ENCODE data around the gene SLC27A2. TPM values are rescaled to one million over a fixed set of nuclear protein-coding genes. Genes with fewer than 3 reads are reported as not detected.

The SLC27A2 gene
- total RNA-seq, 1 donor from 2014 or later: 29.2 TPM

GRCh38 chr15:50234764-50235163, 52.8 kb downstream of the SLC27A2 start:
- intact Hi-C loops (cut with micrococcal nuclease): no loop called here

GRCh38 chr15:50235794-50236193, 53.8 kb downstream of the SLC27A2 start:
- intact Hi-C loops (cut with micrococcal nuclease): no loop called here

GRCh38 chr15:50236433-50236832, 54.4 kb downstream of the SLC27A2 start:
- intact Hi-C loops (cut with micrococcal nuclease): no loop called here

GRCh38 chr15:50238255-50238654, 56.3 kb downstream of the SLC27A2 start:
- intact Hi-C loops (cut with micrococcal nuclease): no loop called here

- intact Hi-C loops (cut with micrococcal nuclease): loop anchor here (10.0 kb wide), 1 partner anchor 183 kb away; the partner anchor contains the start of gene USP8
Observed at GRCh38 chr15:50241684-50242450, 59.9 kb downstream of the SLC27A2 start.

- intact Hi-C loops (cut with micrococcal nuclease): loop anchor here (10.0 kb wide), 1 partner anchor 181 kb away; the partner anchor contains the start of gene USP8
Observed at GRCh38 chr15:50244153-50244552, 62.2 kb downstream of the SLC27A2 start.

GRCh38 chr15:50244959-50245624, 63.1 kb downstream of the SLC27A2 start:
- intact Hi-C loops (cut with micrococcal nuclease): loop anchor here (5.0 to 10.0 kb wide), 4 partner anchors 63 to 180 kb away; partner anchors contain the start of genes SLC27A2 and USP8

- intact Hi-C loops (cut with micrococcal nuclease): loop anchor here (1.0 to 10.0 kb wide), 5 partner anchors 16 to 178 kb away; partner anchors contain the start of genes SLC27A2 and USP8
Observed at GRCh38 chr15:50246631-50247030, 64.6 kb downstream of the SLC27A2 start.

- intact Hi-C loops (cut with micrococcal nuclease): loop anchor here (1.0 to 10.0 kb wide), 5 partner anchors 14 to 177 kb away; partner anchors contain the start of genes SLC27A2 and USP8
Observed at GRCh38 chr15:50247819-50248655, 66.0 kb downstream of the SLC27A2 start.

- intact Hi-C loops (cut with micrococcal nuclease): loop anchor here (5.0 to 10.0 kb wide), 4 partner anchors 67 to 176 kb away; partner anchors contain the start of genes SLC27A2 and USP8
Observed at GRCh38 chr15:50248994-50249582, 67.1 kb downstream of the SLC27A2 start.

GRCh38 chr15:50249704-50250103, 67.7 kb downstream of the SLC27A2 start:
- intact Hi-C loops (cut with micrococcal nuclease): loop anchor here (5.0 to 10.0 kb wide), 5 partner anchors 67 to 625 kb away; partner anchors contain the start of genes DTWD1, FAM227B, SLC27A2 and USP8

- intact Hi-C loops (cut with micrococcal nuclease): loop anchor here (10.0 kb wide), 1 partner anchor 626 kb away; the partner anchor contains the start of genes DTWD1 and FAM227B
Observed at GRCh38 chr15:50250760-50251394, 68.9 kb downstream of the SLC27A2 start.

- intact Hi-C loops (cut with micrococcal nuclease): loop anchor here (10.0 kb wide), 1 partner anchor 627 kb away; the partner anchor contains the start of genes DTWD1 and FAM227B
Observed at GRCh38 chr15:50251638-50252182, 69.7 kb downstream of the SLC27A2 start.

- intact Hi-C loops (cut with micrococcal nuclease): loop anchor here (10.0 kb wide), 1 partner anchor 628 kb away; the partner anchor contains the start of genes DTWD1 and FAM227B
Observed at GRCh38 chr15:50252556-50252955, 70.6 kb downstream of the SLC27A2 start.

GRCh38 chr15:50256188-50257041, 74.4 kb downstream of the SLC27A2 start:
- intact Hi-C loops (cut with micrococcal nuclease): loop anchor here (10.0 kb wide), 1 partner anchor 632 kb away; the partner anchor contains the start of genes DTWD1 and FAM227B

- intact Hi-C loops (cut with micrococcal nuclease): loop anchor here (10.0 kb wide), 1 partner anchor 633 kb away; the partner anchor contains the start of genes DTWD1 and FAM227B
Observed at GRCh38 chr15:50257332-50257731, 75.3 kb downstream of the SLC27A2 start.

- intact Hi-C loops (cut with micrococcal nuclease): loop anchor here (10.0 kb wide), 1 partner anchor 633 kb away; the partner anchor contains the start of genes DTWD1 and FAM227B
Observed at GRCh38 chr15:50257924-50258323, 75.9 kb downstream of the SLC27A2 start.

GRCh38 chr15:50259276-50259675, 77.3 kb downstream of the SLC27A2 start:
- intact Hi-C loops (cut with micrococcal nuclease): loop anchor here (10.0 kb wide), 1 partner anchor 634 kb away; the partner anchor contains the start of genes DTWD1 and FAM227B

Data from T-helper 2 cell treated with Interferon-gamma antibody and Interleukin-4, amounts not matched to agents 100 ng/mL and 5 ng/mL, for 36 hours (primary cell).